Bronchial epithelial cell (primary cell): Measurements from ENCODE around the gene ZNF48. TPM values are rescaled to one million over a fixed set of nuclear protein-coding genes. Genes with fewer than 3 reads are reported as not detected.

ENCODE experiments used
- DNase-seq: peaks from one replicate; pipeline ENCODE4 v3.0.0-alpha.2; 2010; ENCODE audit warnings: low read depth
- FAIRE-seq: peaks from 2 replicates; lab custom pipeline; 2011; peaks lifted over from hg19 to GRCh38; lab: Jason Lieb, UNC
- H3K27me3 ChIP-seq: 2 replicates; pipeline ENCODE4 v1.5.1; 2011; ENCODE audit warnings: low read length; ENCODE audit not compliant: control insufficient read depth, insufficient read depth
- H3K36me3 ChIP-seq: 2 replicates; pipeline ENCODE4 v1.5.1; 2011; ENCODE audit warnings: low read length; ENCODE audit not compliant: control insufficient read depth, insufficient read depth
- H3K4me3 ChIP-seq: 2 replicates; pipeline ENCODE4 v1.5.1; 2011; ENCODE audit warnings: mild to moderate bottlenecking, low read depth, low read length, control low read depth
- total RNA-seq: library from RNA; depleted of rRNA; stranded (reverse); fragments of >200 nt; gene quantifications from 2 replicates; pipeline ENCODE4 v1.2.1, GENCODE V29; 2014
- TF ChIP-seq, protein P1 (sequence below): IDR thresholded peaks from 2 replicates; pipeline ENCODE4 v1.5.1; 2011; ENCODE audit warnings: mild to moderate bottlenecking, moderate library complexity, low read length, control low read depth, inconsistent platforms; ENCODE audit not compliant: insufficient read depth, severe bottlenecking

ZNF48 gene
- total RNA-seq, 1 donor from 2014 or later, result 12.9 TPM

DNA sequence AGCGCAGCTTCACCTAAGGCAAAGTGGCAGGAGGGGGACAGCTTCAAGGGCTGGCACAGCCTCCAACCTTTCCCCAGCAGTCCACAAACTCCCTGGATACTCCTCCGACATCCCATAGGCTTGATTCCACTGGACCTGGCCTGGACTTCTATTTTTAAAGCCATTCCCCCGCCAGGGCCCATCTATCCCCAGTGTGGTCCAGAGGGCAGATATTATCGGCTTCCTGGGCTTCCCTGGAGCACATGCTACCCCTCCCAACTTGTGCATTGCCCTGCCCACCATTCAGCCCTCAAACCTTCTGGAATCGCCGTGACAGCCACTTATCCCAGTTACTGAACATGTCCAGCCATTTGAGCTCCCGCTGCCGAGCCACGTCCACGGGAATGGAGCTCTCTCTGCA is 30.0 kb upstream of the ZNF48 start:
- Histone ChIP-seq H3K4me3 (no peak overlapping the region), H3K27me3 (no peaks in the 10 kb centered on the region), H3K36me3 (peaks cover 19% of the 10 kb centered on the region)
- TF ChIP-seq, protein P1, sequence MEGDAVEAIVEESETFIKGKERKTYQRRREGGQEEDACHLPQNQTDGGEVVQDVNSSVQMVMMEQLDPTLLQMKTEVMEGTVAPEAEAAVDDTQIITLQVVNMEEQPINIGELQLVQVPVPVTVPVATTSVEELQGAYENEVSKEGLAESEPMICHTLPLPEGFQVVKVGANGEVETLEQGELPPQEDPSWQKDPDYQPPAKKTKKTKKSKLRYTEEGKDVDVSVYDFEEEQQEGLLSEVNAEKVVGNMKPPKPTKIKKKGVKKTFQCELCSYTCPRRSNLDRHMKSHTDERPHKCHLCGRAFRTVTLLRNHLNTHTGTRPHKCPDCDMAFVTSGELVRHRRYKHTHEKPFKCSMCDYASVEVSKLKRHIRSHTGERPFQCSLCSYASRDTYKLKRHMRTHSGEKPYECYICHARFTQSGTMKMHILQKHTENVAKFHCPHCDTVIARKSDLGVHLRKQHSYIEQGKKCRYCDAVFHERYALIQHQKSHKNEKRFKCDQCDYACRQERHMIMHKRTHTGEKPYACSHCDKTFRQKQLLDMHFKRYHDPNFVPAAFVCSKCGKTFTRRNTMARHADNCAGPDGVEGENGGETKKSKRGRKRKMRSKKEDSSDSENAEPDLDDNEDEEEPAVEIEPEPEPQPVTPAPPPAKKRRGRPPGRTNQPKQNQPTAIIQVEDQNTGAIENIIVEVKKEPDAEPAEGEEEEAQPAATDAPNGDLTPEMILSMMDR, result no peak
- FAIRE-seq (no peak), DNase-seq (no peak)

- FAIRE-seq (no peak), DNase-seq (peak; percentile 74)
- H3K27me3 ChIP-seq, result no peaks in the 10 kb centered on the region
Observed at GRCh38 chr16:30366511-30366910, 28.7 kb upstream of the ZNF48 start.

GRCh38 chr16:30367349-30368009 is 27.7 kb upstream of the ZNF48 start:
- H3K4me3 ChIP-seq, result peak overlapping the region; percentile 66
- TF ChIP-seq, protein P1, result no peak
- peaks cover 15% of the 10 kb centered on the region for H3K36me3 ChIP-seq
- H3K27me3 ChIP-seq, result no peaks in the 10 kb centered on the region
- FAIRE-seq (no peak), DNase-seq (no peak)

More at GRCh38 chr16:30366511-30366910, 28.7 kb upstream of the ZNF48 start:
- TF ChIP-seq, protein P1, result no peak
- Histone ChIP-seq H3K36me3 (peaks cover 17% of the 10 kb centered on the region), H3K4me3 (no peak overlapping the region)

- FAIRE-seq (no peak), DNase-seq (peak; percentile 62)
- H3K36me3 ChIP-seq, result peaks cover 11% of the 10 kb centered on the region
- H3K27me3 ChIP-seq, result no peaks in the 10 kb centered on the region
- peak overlapping the region; percentile 66 for H3K4me3 ChIP-seq
- TF ChIP-seq, protein P1, result no peak
Observed at GRCh38 chr16:30368122-30368791, 27.0 kb upstream of the ZNF48 start.

- no peaks in the 10 kb centered on the region for H3K27me3 ChIP-seq
- H3K36me3 ChIP-seq, result peaks cover 11% of the 10 kb centered on the region
- DNase-seq, result no peak
- TF ChIP-seq, protein P1, result no peak
- no peak for FAIRE-seq
- peak overlapping the region; percentile 66 for H3K4me3 ChIP-seq
Observed at GRCh38 chr16:30368792-30369090, 26.5 kb upstream of the ZNF48 start.
